ENCODE data around the gene ECE1.
A peak's percentile ranks its signal among the peaks of the same experiment; 100 is the strongest.
"Not testable (repeated sequence)": the region's sequence is repeated elsewhere in the genome, so short reads cannot be mapped to it uniquely, and the experiment has no call there.

ECE1 gene

GRCh38 chr1:21217812-21218596 lies 72.3 kb downstream of the ECE1 start:
- DNase-seq: peak; percentile 28

GRCh38 chr1:21216835-21217811 lies 73.1 kb downstream of the ECE1 start:
- DNase-seq: peak; percentile 40

- DNase-seq: peak; percentile 58
Observed at GRCh38 chr1:21212126-21212525, 78.1 kb downstream of the ECE1 start.

- DNase-seq: not testable (repeated sequence)
Observed at GRCh38 chr1:21208137-21208700, 82.0 kb downstream of the ECE1 start.

- DNase-seq: no peak
Observed at GRCh38 chr1:21206117-21206516, 84.1 kb downstream of the ECE1 start.

- no peak for DNase-seq
Observed at GRCh38 chr1:21205416-21205815, 84.8 kb downstream of the ECE1 start.

- no peak for DNase-seq
Observed at GRCh38 chr1:21201650-21202049, 88.6 kb downstream of the ECE1 start.

- DNase-seq: peak; percentile 19
Observed at GRCh38 chr1:21201238-21201637, 89.0 kb downstream of the ECE1 start.

GRCh38 chr1:21200767-21201166 lies 89.5 kb downstream of the ECE1 start:
- peak; percentile 47 for DNase-seq

- DNase-seq: no peak
Observed at GRCh38 chr1:21198929-21199328, 91.3 kb downstream of the ECE1 start.

GRCh38 chr1:21192871-21193270 lies 97.4 kb downstream of the ECE1 start:
- DNase-seq: no peak

- no peak for DNase-seq
Observed at GRCh38 chr1:21192284-21192683, 98.0 kb downstream of the ECE1 start.

- not testable (repeated sequence) for DNase-seq
Observed at GRCh38 chr1:21190771-21191170, 99.5 kb downstream of the ECE1 start.

GRCh38 chr1:21189906-21190500 lies 100.3 kb downstream of the ECE1 start:
- no peak for DNase-seq

GRCh38 chr1:21189421-21189820 lies 100.8 kb downstream of the ECE1 start:
- DNase-seq: no peak

GRCh38 chr1:21188235-21188634 lies 102.0 kb downstream of the ECE1 start:
- DNase-seq: no peak

GRCh38 chr1:21185221-21185731 lies 105.0 kb downstream of the ECE1 start:
- no peak for DNase-seq

- DNase-seq: no peak
Observed at GRCh38 chr1:21184276-21184675, 106.0 kb downstream of the ECE1 start.

GRCh38 chr1:21182181-21182731 lies 108.0 kb downstream of the ECE1 start:
- no peak for DNase-seq

- DNase-seq: not testable (repeated sequence)
Observed at GRCh38 chr1:21178271-21178670, 112.0 kb downstream of the ECE1 start.

GRCh38 chr1:21176586-21177555 lies 113.4 kb downstream of the ECE1 start, which contains the start of gene EIF4G3:
Gene EIF4G3 (minus strand): TSS chr1:21176897. CDS start chr1:21002742, 174,155 bp downstream.
- DNase-seq: peak; percentile 95
